Measurements from ENCODE around the gene YWHAG. TPM values are rescaled to one million over a fixed set of nuclear protein-coding genes. Genes with fewer than 3 reads are reported as not detected.

The YWHAG gene
- total and polyA plus RNA-seq, 9 of the 15 experiments (the other 6 are each of a cell fraction or from before 2014, with no cell fraction given), result 30.4 to 246 (median 94.5) TPM

DNA sequence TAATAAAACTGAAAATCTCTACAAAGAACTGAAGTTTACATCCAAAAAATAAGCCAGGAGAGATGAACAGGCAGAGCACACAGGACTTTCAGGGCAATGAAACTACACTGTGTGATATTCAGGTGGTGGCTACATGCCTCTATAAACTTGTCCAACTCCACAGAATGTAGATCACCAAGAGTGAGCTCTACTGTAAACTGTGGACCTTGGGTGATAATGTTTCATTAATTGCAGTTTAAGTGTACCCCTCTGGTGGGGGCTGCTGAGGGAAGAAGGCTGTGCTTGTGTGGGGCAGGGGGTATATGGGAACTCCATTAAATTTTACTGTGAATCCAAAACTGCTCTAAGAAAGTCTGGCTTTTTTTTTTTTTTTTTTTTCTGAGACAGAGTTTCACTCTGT lies 22.7 kb downstream of the YWHAG start:
- H4K20me1 ChIP-seq (replicated peaks; ENCODE audit: control insufficient read depth, insufficient read depth, low read length), result peaks cover 36% of the 10 kb centered on the region
- H2AFZ ChIP-seq (ENCODE audit: low read depth, low read length), result no peak overlapping the region
- H3K4me3 ChIP-seq, result no peak overlapping the region
- H3K27ac ChIP-seq (ENCODE audit: extremely low read depth, low read depth, low read length), result 0 out of 3 replicates have a peak overlapping the region, but pooled peaks have one; percentile 1
- no peak overlapping the region for H3K4me2 ChIP-seq (ENCODE audit: insufficient read depth, low read length)
- in situ Hi-C loops (cut with MboI), result no loop called here
- H3K9me3 ChIP-seq (replicated peaks; ENCODE audit: control insufficient read depth, insufficient read depth, low read depth, low read length), result no peaks in the 10 kb centered on the region
- no peak overlapping the region for H3K9ac ChIP-seq (ENCODE audit: insufficient read depth in 1 of 2, low read depth in 2 of 2, low read length in 2 of 2)
- DNase-seq (ENCODE audit: extremely low read depth in 1 of 4, low spot score in 3 of 4) (peak in 1 of 4 experiments; percentile 10), ATAC-seq (peak; percentile 17), FAIRE-seq (no peak)
- H3K9me1 ChIP-seq (ENCODE audit: control insufficient read depth, insufficient read depth, low read length), result no peaks in the 10 kb centered on the region
- BruUV-seq (replicated peaks), result no TSS peak
- TF ChIP-seq, protein P1, sequence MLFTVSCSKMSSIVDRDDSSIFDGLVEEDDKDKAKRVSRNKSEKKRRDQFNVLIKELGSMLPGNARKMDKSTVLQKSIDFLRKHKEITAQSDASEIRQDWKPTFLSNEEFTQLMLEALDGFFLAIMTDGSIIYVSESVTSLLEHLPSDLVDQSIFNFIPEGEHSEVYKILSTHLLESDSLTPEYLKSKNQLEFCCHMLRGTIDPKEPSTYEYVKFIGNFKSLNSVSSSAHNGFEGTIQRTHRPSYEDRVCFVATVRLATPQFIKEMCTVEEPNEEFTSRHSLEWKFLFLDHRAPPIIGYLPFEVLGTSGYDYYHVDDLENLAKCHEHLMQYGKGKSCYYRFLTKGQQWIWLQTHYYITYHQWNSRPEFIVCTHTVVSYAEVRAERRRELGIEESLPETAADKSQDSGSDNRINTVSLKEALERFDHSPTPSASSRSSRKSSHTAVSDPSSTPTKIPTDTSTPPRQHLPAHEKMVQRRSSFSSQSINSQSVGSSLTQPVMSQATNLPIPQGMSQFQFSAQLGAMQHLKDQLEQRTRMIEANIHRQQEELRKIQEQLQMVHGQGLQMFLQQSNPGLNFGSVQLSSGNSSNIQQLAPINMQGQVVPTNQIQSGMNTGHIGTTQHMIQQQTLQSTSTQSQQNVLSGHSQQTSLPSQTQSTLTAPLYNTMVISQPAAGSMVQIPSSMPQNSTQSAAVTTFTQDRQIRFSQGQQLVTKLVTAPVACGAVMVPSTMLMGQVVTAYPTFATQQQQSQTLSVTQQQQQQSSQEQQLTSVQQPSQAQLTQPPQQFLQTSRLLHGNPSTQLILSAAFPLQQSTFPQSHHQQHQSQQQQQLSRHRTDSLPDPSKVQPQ (CRISPR knock-in tag; IDR thresholded peaks at IDR 0.05; ENCODE audit: borderline replicate concordance), result no peak
- TF ChIP-seq, protein P2, sequence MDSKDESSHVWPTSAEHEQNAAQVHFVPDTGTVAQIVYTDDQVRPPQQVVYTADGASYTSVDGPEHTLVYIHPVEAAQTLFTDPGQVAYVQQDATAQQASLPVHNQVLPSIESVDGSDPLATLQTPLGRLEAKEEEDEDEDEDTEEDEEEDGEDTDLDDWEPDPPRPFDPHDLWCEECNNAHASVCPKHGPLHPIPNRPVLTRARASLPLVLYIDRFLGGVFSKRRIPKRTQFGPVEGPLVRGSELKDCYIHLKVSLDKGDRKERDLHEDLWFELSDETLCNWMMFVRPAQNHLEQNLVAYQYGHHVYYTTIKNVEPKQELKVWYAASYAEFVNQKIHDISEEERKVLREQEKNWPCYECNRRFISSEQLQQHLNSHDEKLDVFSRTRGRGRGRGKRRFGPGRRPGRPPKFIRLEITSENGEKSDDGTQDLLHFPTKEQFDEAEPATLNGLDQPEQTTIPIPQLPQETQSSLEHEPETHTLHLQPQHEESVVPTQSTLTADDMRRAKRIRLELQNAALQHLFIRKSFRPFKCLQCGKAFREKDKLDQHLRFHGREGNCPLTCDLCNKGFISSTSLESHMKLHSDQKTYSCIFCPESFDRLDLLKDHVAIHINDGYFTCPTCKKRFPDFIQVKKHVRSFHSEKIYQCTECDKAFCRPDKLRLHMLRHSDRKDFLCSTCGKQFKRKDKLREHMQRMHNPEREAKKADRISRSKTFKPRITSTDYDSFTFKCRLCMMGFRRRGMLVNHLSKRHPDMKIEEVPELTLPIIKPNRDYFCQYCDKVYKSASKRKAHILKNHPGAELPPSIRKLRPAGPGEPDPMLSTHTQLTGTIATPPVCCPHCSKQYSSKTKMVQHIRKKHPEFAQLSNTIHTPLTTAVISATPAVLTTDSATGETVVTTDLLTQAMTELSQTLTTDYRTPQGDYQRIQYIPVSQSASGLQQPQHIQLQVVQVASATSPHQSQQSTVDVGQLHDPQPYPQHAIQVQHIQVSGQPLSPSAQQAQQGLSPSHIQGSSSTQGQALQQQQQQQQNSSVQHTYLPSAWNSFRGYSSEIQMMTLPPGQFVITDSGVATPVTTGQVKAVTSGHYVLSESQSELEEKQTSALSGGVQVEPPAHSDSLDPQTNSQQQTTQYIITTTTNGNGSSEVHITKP (IDR thresholded peaks at IDR 0.05; ENCODE audit: partially characterized antibody), result no peak
- TF ChIP-seq, protein P3, sequence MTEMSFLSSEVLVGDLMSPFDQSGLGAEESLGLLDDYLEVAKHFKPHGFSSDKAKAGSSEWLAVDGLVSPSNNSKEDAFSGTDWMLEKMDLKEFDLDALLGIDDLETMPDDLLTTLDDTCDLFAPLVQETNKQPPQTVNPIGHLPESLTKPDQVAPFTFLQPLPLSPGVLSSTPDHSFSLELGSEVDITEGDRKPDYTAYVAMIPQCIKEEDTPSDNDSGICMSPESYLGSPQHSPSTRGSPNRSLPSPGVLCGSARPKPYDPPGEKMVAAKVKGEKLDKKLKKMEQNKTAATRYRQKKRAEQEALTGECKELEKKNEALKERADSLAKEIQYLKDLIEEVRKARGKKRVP (CRISPR knock-in tag; IDR thresholded peaks at IDR 0.05), result no peak
- TF ChIP-seq, protein P4, sequence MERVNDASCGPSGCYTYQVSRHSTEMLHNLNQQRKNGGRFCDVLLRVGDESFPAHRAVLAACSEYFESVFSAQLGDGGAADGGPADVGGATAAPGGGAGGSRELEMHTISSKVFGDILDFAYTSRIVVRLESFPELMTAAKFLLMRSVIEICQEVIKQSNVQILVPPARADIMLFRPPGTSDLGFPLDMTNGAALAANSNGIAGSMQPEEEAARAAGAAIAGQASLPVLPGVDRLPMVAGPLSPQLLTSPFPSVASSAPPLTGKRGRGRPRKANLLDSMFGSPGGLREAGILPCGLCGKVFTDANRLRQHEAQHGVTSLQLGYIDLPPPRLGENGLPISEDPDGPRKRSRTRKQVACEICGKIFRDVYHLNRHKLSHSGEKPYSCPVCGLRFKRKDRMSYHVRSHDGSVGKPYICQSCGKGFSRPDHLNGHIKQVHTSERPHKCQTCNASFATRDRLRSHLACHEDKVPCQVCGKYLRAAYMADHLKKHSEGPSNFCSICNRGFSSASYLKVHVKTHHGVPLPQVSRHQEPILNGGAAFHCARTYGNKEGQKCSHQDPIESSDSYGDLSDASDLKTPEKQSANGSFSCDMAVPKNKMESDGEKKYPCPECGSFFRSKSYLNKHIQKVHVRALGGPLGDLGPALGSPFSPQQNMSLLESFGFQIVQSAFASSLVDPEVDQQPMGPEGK (CRISPR knock-in tag; IDR thresholded peaks at IDR 0.05; ENCODE audit: borderline replicate concordance), result no peak
- intact Hi-C loops (cut with micrococcal nuclease), result no loop called here
- ChIA-PET POLR2A (interaction anchor here (0.9 to 1.5 kb wide), 4 partner anchors 12 to 37 kb away, joined by 3 to 6 read pairs (median 3); no protein-coding TSS in a partner anchor), CTCF (ENCODE audit: low intra/inter-chr PET ratio) (no interaction called here)
- peaks cover 86% of the 10 kb centered on the region for H3K36me3 ChIP-seq (ENCODE audit: control insufficient read depth, insufficient read depth, low read length)
- peaks cover 16 to 23% of the 10 kb centered on the region in 2 experiments; a peak in 4 of 5 replicates for H3K4me1 ChIP-seq (replicated peaks in 1 of 2; ENCODE audit: control insufficient read depth in 2 of 2, insufficient read depth in 2 of 2, low read length in 2 of 2)
- peaks cover 98% of the 10 kb centered on the region for H3K79me2 ChIP-seq (ENCODE audit: control insufficient read depth, insufficient read depth, low read length)
- no peaks in the 10 kb centered on the region for H3K27me3 ChIP-seq (ENCODE audit: control insufficient read depth in 2 of 2, insufficient read depth in 2 of 2, low read length in 2 of 2)
